A549 (cell line): ENCODE data around the gene SFT2D1.

Experiments
- BHLHE40 ChIP-seq: IDR thresholded peaks from 2 replicates; pipeline ENCODE4 v1.6.1; 2012; ENCODE audit warnings: low read depth, low read length, inconsistent platforms
- CEBPB ChIP-seq, 2 experiments: fragments of >200 bp in 1 of 2; sonication (Bioruptor Twin) in 1 of 2; formaldehyde crosslinking in 1 of 2; IDR thresholded peaks; 2 replicates each; pipeline ENCODE4 v1.6.1; 2012 to 2016
- EP300 ChIP-seq, 2 experiments: fragments of >200 bp; sonication (Bioruptor Twin); formaldehyde crosslinking; IDR thresholded peaks; 2 replicates in 1 of 2; 3 replicates in 1 of 2; pipeline ENCODE4 v1.6.1; 2016 to 2017

DNA sequence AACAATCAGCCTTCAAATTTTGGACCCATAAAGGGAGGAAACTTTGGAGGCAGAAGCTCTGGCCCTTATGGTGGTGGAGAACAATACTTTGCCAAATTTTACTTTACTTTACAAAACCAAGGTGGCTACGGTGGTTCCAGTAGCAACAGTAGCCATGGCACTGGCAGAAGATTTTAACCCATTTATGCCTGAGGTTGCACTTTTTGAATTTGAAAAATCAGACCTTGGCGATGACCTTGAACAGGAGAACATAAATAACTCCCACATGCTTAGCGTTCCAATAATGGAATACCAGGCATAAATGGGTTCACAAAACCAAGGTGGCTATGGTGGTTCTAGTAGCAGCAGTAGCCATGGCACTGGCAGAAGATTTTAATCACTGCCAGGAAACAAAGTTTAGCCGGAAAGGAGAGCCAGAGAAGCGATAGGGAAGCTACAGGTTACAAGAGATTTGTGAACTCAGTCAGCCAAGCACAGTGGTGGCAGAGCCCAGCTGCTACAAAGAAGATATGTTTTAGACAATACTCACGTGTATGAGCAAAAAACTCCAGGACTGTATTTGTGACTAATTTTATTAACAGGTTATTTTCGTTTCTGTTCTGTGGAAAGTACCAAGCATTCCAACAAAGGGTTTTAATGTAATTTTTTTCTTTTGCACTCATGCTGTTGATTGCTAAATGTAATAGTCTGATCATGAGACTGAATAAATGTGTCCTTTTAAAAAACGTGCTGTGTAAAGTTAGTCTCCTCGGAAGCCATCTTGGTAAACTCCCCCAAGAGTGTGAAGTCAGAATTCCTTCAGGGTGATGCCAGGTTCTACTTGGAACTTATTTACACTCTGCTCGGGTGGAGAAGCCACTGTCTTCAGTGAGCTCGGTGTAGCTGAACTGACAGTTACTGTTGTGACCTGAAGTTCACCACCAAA is 6.7 kb downstream of the SFT2D1 start:
- TF ChIP-seq EP300 (IDR thresholded peaks at IDR 0.05), result no peak
- no peak for TF ChIP-seq BHLHE40
- TF ChIP-seq CEBPB (IDR thresholded peaks at IDR 0.05), result no peak
